Kidney (tissue), 14 donors: ENCODE measurements around the gene SLC10A6. TPM values are rescaled to one million over a fixed set of nuclear protein-coding genes. Genes with fewer than 3 reads are reported as not detected.
A peak's percentile ranks its signal among the peaks of the same experiment; 100 is the strongest.

ENCODE experiments used
- DNase-seq, 5 donors: peaks; one replicate each; pipeline ENCODE4 v3.0.0-alpha.2; 2013 to 2020
- FAIRE-seq: peaks from 2 replicates; lab custom pipeline; 2012; peaks lifted over from hg19 to GRCh38; lab: Jason Lieb, UNC
- H3K27ac ChIP-seq, 2 donors: one replicate each; pipeline ENCODE4 v1.7.0; 2013; ENCODE audit warnings: low read depth in 2 of 2, low read length in 2 of 2, inconsistent platforms in 1 of 2
- H3K27me3 ChIP-seq: one replicate; pipeline ENCODE4 v1.7.1; 2013; ENCODE audit warnings: low read length, inconsistent platforms; ENCODE audit not compliant: control insufficient read depth, insufficient read depth
- H3K36me3 ChIP-seq, 3 donors: one replicate each; pipeline versions ENCODE4 v1.7.0 to v1.7.1; 2013; ENCODE audit warnings: low read length in 3 of 3, control low read depth in 1 of 3, inconsistent platforms in 1 of 3; ENCODE audit not compliant: insufficient read depth in 3 of 3, control insufficient read depth in 2 of 3
- H3K4me1 ChIP-seq, 3 donors: one replicate each; pipeline versions ENCODE4 v1.7.0 to v1.7.1; 2013; ENCODE audit warnings: low read length in 3 of 3, inconsistent platforms in 1 of 3, low read depth in 1 of 3; ENCODE audit not compliant: control insufficient read depth in 2 of 3, insufficient read depth in 2 of 3
- H3K4me3 ChIP-seq, 3 donors: one replicate each; pipeline versions ENCODE4 v1.7.0 to v1.8.1; 2013; ENCODE audit warnings: low read length in 3 of 3, control low read depth in 1 of 3, inconsistent platforms in 1 of 3
- H3K9ac ChIP-seq, 3 donors: one replicate each; pipeline versions ENCODE4 v1.7.0 to v1.7.1; 2013; ENCODE audit warnings: low read length in 3 of 3, control low read depth in 1 of 3, inconsistent platforms in 1 of 3
- H3K9me3 ChIP-seq, 3 donors: one replicate each; pipeline versions ENCODE4 v1.7.0 to v1.7.1; 2013; ENCODE audit warnings: low read length in 3 of 3, control low read depth in 1 of 3, inconsistent platforms in 1 of 3; ENCODE audit not compliant: control insufficient read depth in 2 of 3, insufficient read depth in 1 of 3
- intact Hi-C: fragments of 100-400 bp; cut with DNase I; formaldehyde crosslinking; loops from one replicate; pipeline ENCODE4 v1.11.1; 2022
- polyA plus RNA-seq: library from polyadenylated mRNA; stranded (reverse); fragments of 350-450 nt; fragmentation: Illumina TruSeq; extraction: RNeasy Lipid Tissue Mini Kit (QIAGEN cat#74804); gene quantifications from one replicate; pipeline ENCODE4 v1.2.3, GENCODE V29; 2014; ENCODE audit warnings: low read depth, low replicate concordance; ENCODE audit not compliant: insufficient read depth
- total RNA-seq: library from RNA; stranded (reverse); fragmentation: NEBNext Ultra II Directional; extraction: Animal tissue kit (Norgen Biotek cat#: 25700); gene quantifications from one replicate; pipeline ENCODE4 v1.2.1, GENCODE V29; 2021
- TF ChIP-seq, protein P1 (sequence below): IDR thresholded peaks from 3 replicates; pipeline ENCODE4 v1.5.1; 2012; ENCODE audit warnings: mild to moderate bottlenecking, moderate library complexity, borderline replicate concordance; ENCODE audit not compliant: insufficient read depth; ENCODE audit errors: extremely low read depth
- donor health status: control.
- donor health status: control.
- donor health status: control.
- donor health status: control.
- donor health status: control.
- donor health status: DM: yes; HTN: yes; CAD: no.
- donor health status: Normal renal cell carcinoma (clear cell type).

Gene SLC10A6
- total and polyA plus RNA-seq, 2 donors from 2014 or later, result 1.4 TPM; not detected in 1

DNA sequence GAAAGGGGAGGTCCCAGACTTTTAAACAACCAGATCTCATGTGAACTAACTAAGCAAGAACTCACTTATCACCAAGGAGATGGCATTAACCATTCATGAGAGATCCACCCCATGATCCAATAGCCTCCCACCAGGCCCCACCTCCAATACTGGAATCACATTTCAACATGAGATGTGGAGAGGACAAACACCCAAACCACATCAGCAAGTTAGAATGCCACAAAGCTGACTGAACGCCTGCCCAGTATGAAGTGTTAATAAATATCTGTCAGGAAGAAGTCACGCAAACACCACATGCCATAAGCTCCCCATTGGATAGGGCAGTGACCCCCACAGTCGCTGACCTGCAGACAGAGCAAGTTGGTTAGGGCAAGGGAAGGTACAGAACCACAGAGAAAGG lies 14.3 kb downstream of the SLC10A6 start:
- DNase-seq (no peak), FAIRE-seq (no peak)
- Histone ChIP-seq H3K4me3 (no peak overlapping the region), H3K27me3 (no peaks in the 10 kb centered on the region), H3K9ac (no peak overlapping the region), H3K9me3 (no peaks in the 10 kb centered on the region), H3K36me3 (no peaks in the 10 kb centered on the region), H3K4me1 (peaks cover 0 to 3% (median 0%) of the 10 kb centered on the region in 3 donors), H3K27ac (no peak overlapping the region)
- intact Hi-C loops, result no loop called here
- TF ChIP-seq, protein P1, sequence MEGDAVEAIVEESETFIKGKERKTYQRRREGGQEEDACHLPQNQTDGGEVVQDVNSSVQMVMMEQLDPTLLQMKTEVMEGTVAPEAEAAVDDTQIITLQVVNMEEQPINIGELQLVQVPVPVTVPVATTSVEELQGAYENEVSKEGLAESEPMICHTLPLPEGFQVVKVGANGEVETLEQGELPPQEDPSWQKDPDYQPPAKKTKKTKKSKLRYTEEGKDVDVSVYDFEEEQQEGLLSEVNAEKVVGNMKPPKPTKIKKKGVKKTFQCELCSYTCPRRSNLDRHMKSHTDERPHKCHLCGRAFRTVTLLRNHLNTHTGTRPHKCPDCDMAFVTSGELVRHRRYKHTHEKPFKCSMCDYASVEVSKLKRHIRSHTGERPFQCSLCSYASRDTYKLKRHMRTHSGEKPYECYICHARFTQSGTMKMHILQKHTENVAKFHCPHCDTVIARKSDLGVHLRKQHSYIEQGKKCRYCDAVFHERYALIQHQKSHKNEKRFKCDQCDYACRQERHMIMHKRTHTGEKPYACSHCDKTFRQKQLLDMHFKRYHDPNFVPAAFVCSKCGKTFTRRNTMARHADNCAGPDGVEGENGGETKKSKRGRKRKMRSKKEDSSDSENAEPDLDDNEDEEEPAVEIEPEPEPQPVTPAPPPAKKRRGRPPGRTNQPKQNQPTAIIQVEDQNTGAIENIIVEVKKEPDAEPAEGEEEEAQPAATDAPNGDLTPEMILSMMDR, result no peak

DNA sequence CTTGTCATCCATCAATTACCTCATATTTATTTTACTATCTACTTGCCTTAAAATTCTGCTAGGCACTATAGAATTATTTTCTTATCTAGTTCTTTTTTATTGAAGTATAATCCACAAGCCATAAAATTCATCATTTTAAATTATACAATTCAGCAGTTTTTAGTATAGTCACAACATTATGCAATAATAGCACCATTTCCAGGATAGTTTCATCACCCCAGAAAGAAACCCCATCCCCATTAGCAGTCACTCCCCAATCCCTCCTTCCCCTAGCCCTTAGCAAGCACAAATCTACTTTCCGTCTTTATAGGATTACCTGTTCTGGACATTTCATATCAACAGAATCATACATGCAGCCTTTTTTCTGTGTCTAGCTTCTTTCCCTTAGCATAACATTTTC lies 15.6 kb downstream of the SLC10A6 start:
- no peak overlapping the region for H3K9ac ChIP-seq
- no peaks in the 10 kb centered on the region for H3K36me3 ChIP-seq
- intact Hi-C loops, result no loop called here
- H3K27ac ChIP-seq, result no peak overlapping the region
- TF ChIP-seq, protein P1, result no peak
- no peaks in the 10 kb centered on the region for H3K27me3 ChIP-seq
- no peaks in the 10 kb centered on the region for H3K9me3 ChIP-seq
- H3K4me3 ChIP-seq, result no peak overlapping the region
- H3K4me1 ChIP-seq, result peaks cover 0 to 3% (median 0%) of the 10 kb centered on the region in 3 donors
- DNase-seq (no peak), FAIRE-seq (no peak)

DNA sequence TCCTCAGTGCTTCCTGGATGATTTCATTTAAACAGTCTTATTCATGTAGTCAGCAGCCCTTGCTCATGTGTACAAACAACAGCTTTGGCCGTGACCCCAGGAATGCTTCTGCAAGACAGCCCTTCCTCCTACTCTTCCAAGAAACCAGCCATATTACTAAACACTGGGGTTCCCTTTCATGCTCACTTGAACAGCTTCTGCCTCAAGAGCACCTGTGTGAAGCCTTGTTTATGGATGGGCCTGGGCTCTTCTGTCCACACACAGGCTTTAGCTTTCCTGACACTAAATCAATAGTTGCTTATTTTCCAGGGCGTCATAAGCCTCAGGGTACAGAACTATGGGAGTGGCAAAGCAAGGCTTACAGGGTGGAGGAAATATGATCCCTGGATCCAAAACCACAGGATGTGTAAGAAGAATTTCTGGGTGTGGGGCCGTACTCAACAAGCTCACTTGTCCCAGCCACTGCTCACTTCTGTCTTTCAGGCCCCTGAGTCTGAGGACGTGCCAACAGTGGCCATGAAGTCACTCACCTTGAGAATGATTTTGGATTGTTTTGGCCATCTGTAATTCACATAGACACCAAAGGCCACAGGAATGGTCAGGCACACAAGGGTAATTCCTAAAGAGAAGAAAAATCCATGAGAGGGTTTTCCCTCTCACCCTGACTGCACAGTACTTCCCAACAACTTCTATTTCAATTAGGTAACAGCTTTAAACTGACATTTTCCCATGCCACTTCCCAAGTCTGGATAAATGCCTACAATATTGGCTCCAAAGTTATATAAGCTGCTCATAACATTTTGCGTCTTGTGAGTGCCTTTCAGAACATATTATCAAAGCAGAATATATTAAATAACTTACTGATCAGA lies 17.7 kb downstream of the SLC10A6 start:
- TF ChIP-seq, protein P1, result no peak
- no peaks in the 10 kb centered on the region for H3K9me3 ChIP-seq
- H3K9ac ChIP-seq, result no peak overlapping the region
- intact Hi-C loops, result no loop called here
- no peak overlapping the region for H3K4me3 ChIP-seq
- peak overlapping the region in 1 of 2 donors; percentile 3 for H3K27ac ChIP-seq
- DNase-seq (peak in 2 of 5 donors; percentile 19 to 43), FAIRE-seq (no peak)
- no peaks in the 10 kb centered on the region for H3K36me3 ChIP-seq
- H3K27me3 ChIP-seq, result no peaks in the 10 kb centered on the region
- H3K4me1 ChIP-seq, result peaks cover 0 to 3% (median 0%) of the 10 kb centered on the region in 3 donors
